Fibroblast of lung (primary cell): ENCODE data around the gene SF1. TPM values are rescaled to one million over a fixed set of nuclear protein-coding genes. Genes with fewer than 3 reads are reported as not detected.

Experiments used
- DNase-seq, 2 donors: peaks; one replicate each; pipeline versions ENCODE4 v3.0.0 to v3.0.0-alpha.2; 2010; ENCODE audit warnings: low read depth in 2 of 2
- H2AFZ ChIP-seq: 2 replicates; pipeline ENCODE4 v1.5.1; 2012; ENCODE audit warnings: low read length, control low read depth, inconsistent platforms
- H3K27ac ChIP-seq: 2 replicates; pipeline ENCODE4 v1.5.1; 2011; ENCODE audit warnings: low read length, control low read depth; ENCODE audit not compliant: insufficient read depth
- H3K27me3 ChIP-seq: 2 replicates; pipeline ENCODE4 v1.5.1; 2011; ENCODE audit warnings: mild to moderate bottlenecking, low read length; ENCODE audit not compliant: control insufficient read depth, insufficient read depth
- H3K36me3 ChIP-seq: 2 replicates; pipeline ENCODE4 v1.5.1; 2011; ENCODE audit warnings: low read length; ENCODE audit not compliant: control insufficient read depth, insufficient read depth
- H3K4me1 ChIP-seq: 2 replicates; pipeline ENCODE4 v1.5.1; 2011; ENCODE audit warnings: low read length; ENCODE audit not compliant: control insufficient read depth, insufficient read depth; ENCODE audit errors: extremely low read depth
- H3K4me2 ChIP-seq: 2 replicates; pipeline ENCODE4 v1.5.1; 2011; ENCODE audit warnings: low read length, control low read depth; ENCODE audit not compliant: insufficient read depth; ENCODE audit errors: extremely low read depth
- H3K4me3 ChIP-seq, 4 experiments: fragments of 200-600 bp in 1 of 4; sonication (generic) in 1 of 4; replicated peaks in 1 of 4; 2 replicates each; pipeline ENCODE4 v1.5.1; 2011 to 2016; ENCODE audit warnings: low read length in 4 of 4, low read depth in 3 of 4, mild to moderate bottlenecking in 3 of 4, control low read depth in 2 of 4, inconsistent platforms in 1 of 4, mixed read lengths in 1 of 4; ENCODE audit not compliant: insufficient read depth in 1 of 4; ENCODE audit errors: control extremely low read depth in 1 of 4
- H3K79me2 ChIP-seq: 2 replicates; pipeline ENCODE4 v1.5.1; 2012; ENCODE audit warnings: mild to moderate bottlenecking, low read length, inconsistent platforms; ENCODE audit not compliant: control insufficient read depth, insufficient read depth
- H3K9ac ChIP-seq: 2 replicates; pipeline ENCODE4 v1.5.1; 2011; ENCODE audit warnings: mild to moderate bottlenecking, low read length, control low read depth; ENCODE audit not compliant: insufficient read depth
- H3K9me3 ChIP-seq: 2 replicates; pipeline ENCODE4 v1.5.1; 2012; ENCODE audit warnings: low read depth, low read length; ENCODE audit not compliant: control insufficient read depth, insufficient read depth
- H4K20me1 ChIP-seq: 2 replicates; pipeline ENCODE4 v1.5.1; 2011; ENCODE audit warnings: low read length; ENCODE audit not compliant: control insufficient read depth, insufficient read depth; ENCODE audit errors: extremely low read depth
- CTCF ChIP-seq, 2 donors: IDR thresholded peaks in 1 of 2; conservative IDR thresholded peaks in 1 of 2; 1 replicate in 1 of 2; 2 replicates in 1 of 2; pipeline ENCODE4 v1.5.1; 2011 to 2012; ENCODE audit warnings: low read length in 2 of 2, control low read depth in 1 of 2, inconsistent platforms in 1 of 2, low read depth in 1 of 2, mild to moderate bottlenecking in 1 of 2
- EZH2 ChIP-seq: IDR thresholded peaks from 2 replicates; pipeline ENCODE4 v1.5.1; 2012; ENCODE audit warnings: low read length, control low read depth, mild to moderate bottlenecking; ENCODE audit errors: missing control alignments
- polyA plus RNA-seq, 2 donors: library from polyadenylated mRNA; depleted of rRNA in 1 of 2; stranded (reverse) in 1 of 2; unstranded in 1 of 2; fragments of >200 nt; gene quantifications; 2 replicates each; pipeline ENCODE4 v1.2.1, GENCODE V29; 2011 to 2012; ENCODE audit warnings: missing spikeins in 1 of 2
- total RNA-seq: library from RNA; depleted of rRNA; stranded (reverse); fragments of >200 nt; gene quantifications from 2 replicates; pipeline ENCODE4 v1.2.1, GENCODE V29; 2014

Gene SF1
- total and polyA plus RNA-seq, 2 donors (not counting 1 experiment from before 2014, with no cell fraction given) = 78.9 to 105 TPM

GRCh38 chr11:64764040-64764611 is 14.2 kb downstream of the SF1 start:
- Histone ChIP-seq H4K20me1 (no peaks in the 10 kb centered on the region), H2AFZ (no peak overlapping the region), H3K79me2 (peaks cover 8% of the 10 kb centered on the region), H3K9me3 (no peaks in the 10 kb centered on the region), H3K27ac (no peak overlapping the region), H3K9ac (no peak overlapping the region), H3K27me3 (no peaks in the 10 kb centered on the region), H3K4me3 (no peak overlapping the region), H3K36me3 (peaks cover 38% of the 10 kb centered on the region), H3K4me1 (peaks cover 26% of the 10 kb centered on the region), H3K4me2 (no peak overlapping the region)
- DNase-seq = no peak
- no peak for TF ChIP-seq EZH2
- TF ChIP-seq CTCF (conservative IDR thresholded peaks at IDR 0.05 in 1 of 2, IDR thresholded peaks at IDR 0.05 in 1 of 2; ENCODE audit: low read depth in 1 of 2, low read length in 2 of 2) = no peak

GRCh38 chr11:64763526-64764039 is 14.8 kb downstream of the SF1 start:
- H3K4me3 ChIP-seq = no peak overlapping the region
- no peak overlapping the region for H3K9ac ChIP-seq
- H3K36me3 ChIP-seq = peaks cover 33% of the 10 kb centered on the region
- H3K4me2 ChIP-seq = no peak overlapping the region
- TF ChIP-seq EZH2 = no peak
- no peak for TF ChIP-seq CTCF (conservative IDR thresholded peaks at IDR 0.05 in 1 of 2, IDR thresholded peaks at IDR 0.05 in 1 of 2; ENCODE audit: low read depth in 1 of 2, low read length in 2 of 2)
- no peak for DNase-seq
- no peaks in the 10 kb centered on the region for H3K9me3 ChIP-seq
- H3K27me3 ChIP-seq = no peaks in the 10 kb centered on the region
- H2AFZ ChIP-seq = no peak overlapping the region
- peaks cover 8% of the 10 kb centered on the region for H3K79me2 ChIP-seq
- H3K4me1 ChIP-seq = peaks cover 26% of the 10 kb centered on the region
- no peaks in the 10 kb centered on the region for H4K20me1 ChIP-seq
- peak overlapping the region; percentile 24 for H3K27ac ChIP-seq

GRCh38 chr11:64762674-64763525 is 15.4 kb downstream of the SF1 start:
- Histone ChIP-seq H2AFZ (no peak overlapping the region), H3K9me3 (no peaks in the 10 kb centered on the region), H3K36me3 (peaks cover 31% of the 10 kb centered on the region), H3K4me1 (peaks cover 26% of the 10 kb centered on the region), H3K9ac (no peak overlapping the region), H3K4me2 (no peak overlapping the region), H3K27me3 (no peaks in the 10 kb centered on the region), H3K27ac (peak overlapping the region; percentile 24), H3K4me3 (no peak overlapping the region), H3K79me2 (peaks cover 8% of the 10 kb centered on the region), H4K20me1 (no peaks in the 10 kb centered on the region)
- peak; percentile 33 to 83 for DNase-seq
- TF ChIP-seq EZH2 (no peak), CTCF (conservative IDR thresholded peaks at IDR 0.05 in 1 of 2, IDR thresholded peaks at IDR 0.05 in 1 of 2; ENCODE audit: low read depth in 1 of 2, low read length in 2 of 2) (no peak)
